HEK293 (cell line): ENCODE measurements around the gene MALRD1.

Source experiments
- KLF7 ChIP-seq: fragments of 450-650 bp; formaldehyde crosslinking; IDR thresholded peaks from 2 replicates; pipeline ENCODE4 v1.5.1; 2016; ENCODE audit warnings: missing biosample characterization, missing genetic modification characterization, borderline replicate concordance
- MEIS1 ChIP-seq: sonication (generic); formaldehyde crosslinking; IDR thresholded peaks from 2 replicates; pipeline ENCODE4 v1.8.1; 2022; ENCODE audit warnings: missing genetic modification reagents, mild to moderate bottlenecking, borderline replicate concordance
- ZNF121 ChIP-seq: fragments of 450-650 bp; formaldehyde crosslinking; IDR thresholded peaks from 2 replicates; pipeline ENCODE4 v1.5.1; 2016; ENCODE audit warnings: missing biosample characterization, missing genetic modification characterization
- ZNF394 ChIP-seq: fragments of 450-650 bp; formaldehyde crosslinking; IDR thresholded peaks from 2 replicates; pipeline ENCODE4 v1.5.1; 2016; ENCODE audit warnings: missing biosample characterization, missing genetic modification characterization, mild to moderate bottlenecking, moderate library complexity, borderline replicate concordance
- ZNF433 ChIP-seq: fragments of 450-650 bp; formaldehyde crosslinking; IDR thresholded peaks from 2 replicates; pipeline ENCODE4 v1.5.1; 2016; ENCODE audit warnings: missing biosample characterization, missing genetic modification characterization, low read depth
- ZNF558 ChIP-seq: fragments of 450-650 bp; formaldehyde crosslinking; IDR thresholded peaks from 2 replicates; pipeline ENCODE4 v1.5.1; 2016; ENCODE audit warnings: missing biosample characterization, missing genetic modification characterization
- TF ChIP-seq, protein P1 (sequence below): fragments of 450-650 bp; formaldehyde crosslinking; IDR thresholded peaks from 2 replicates; pipeline ENCODE4 v1.5.1; 2016; ENCODE audit warnings: missing biosample characterization, missing genetic modification characterization
- TF ChIP-seq, protein P2 (sequence below): fragments of 450-650 bp; formaldehyde crosslinking; IDR thresholded peaks from 2 replicates; pipeline ENCODE4 v1.5.1; 2016; ENCODE audit warnings: missing biosample characterization, missing genetic modification characterization, low read depth
- TF ChIP-seq, protein P3 (sequence below): fragments of 450-650 bp; formaldehyde crosslinking; IDR thresholded peaks from 2 replicates; pipeline ENCODE4 v1.5.1; 2016; ENCODE audit warnings: missing biosample characterization, missing genetic modification characterization
- TF ChIP-seq, protein P4 (sequence below): fragments of 450-650 bp; formaldehyde crosslinking; IDR thresholded peaks from 2 replicates; pipeline ENCODE4 v1.5.1; 2016; ENCODE audit warnings: missing biosample characterization, missing genetic modification characterization

DNA sequence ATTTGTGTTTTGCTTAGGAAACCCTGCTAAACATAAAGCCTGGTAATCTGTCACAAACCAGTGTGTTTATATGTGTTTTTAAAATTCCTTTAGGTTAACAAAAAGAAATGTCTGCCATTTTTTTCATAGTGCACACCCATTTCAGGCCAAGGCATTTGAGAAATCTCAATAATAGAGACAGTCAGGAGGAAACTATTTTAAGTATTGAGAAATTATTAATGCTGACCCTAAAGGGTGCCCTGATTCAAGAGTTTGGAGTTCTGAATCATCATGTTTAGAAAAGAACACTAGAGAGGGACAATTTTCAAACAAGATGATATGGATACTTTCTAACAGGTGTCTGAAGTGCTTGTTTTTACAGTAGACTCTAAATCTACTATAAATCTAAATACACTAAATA lies 28.7 kb downstream of the MALRD1 start:
- TF ChIP-seq, protein P1, sequence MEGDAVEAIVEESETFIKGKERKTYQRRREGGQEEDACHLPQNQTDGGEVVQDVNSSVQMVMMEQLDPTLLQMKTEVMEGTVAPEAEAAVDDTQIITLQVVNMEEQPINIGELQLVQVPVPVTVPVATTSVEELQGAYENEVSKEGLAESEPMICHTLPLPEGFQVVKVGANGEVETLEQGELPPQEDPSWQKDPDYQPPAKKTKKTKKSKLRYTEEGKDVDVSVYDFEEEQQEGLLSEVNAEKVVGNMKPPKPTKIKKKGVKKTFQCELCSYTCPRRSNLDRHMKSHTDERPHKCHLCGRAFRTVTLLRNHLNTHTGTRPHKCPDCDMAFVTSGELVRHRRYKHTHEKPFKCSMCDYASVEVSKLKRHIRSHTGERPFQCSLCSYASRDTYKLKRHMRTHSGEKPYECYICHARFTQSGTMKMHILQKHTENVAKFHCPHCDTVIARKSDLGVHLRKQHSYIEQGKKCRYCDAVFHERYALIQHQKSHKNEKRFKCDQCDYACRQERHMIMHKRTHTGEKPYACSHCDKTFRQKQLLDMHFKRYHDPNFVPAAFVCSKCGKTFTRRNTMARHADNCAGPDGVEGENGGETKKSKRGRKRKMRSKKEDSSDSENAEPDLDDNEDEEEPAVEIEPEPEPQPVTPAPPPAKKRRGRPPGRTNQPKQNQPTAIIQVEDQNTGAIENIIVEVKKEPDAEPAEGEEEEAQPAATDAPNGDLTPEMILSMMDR (tag by site-specific recombination) = no peak
- TF ChIP-seq ZNF433 (tag by site-specific recombination) (no peak), ZNF558 (tag by site-specific recombination) (no peak), KLF7 (tag by site-specific recombination) (no peak), ZNF121 (tag by site-specific recombination) (no peak), ZNF394 (tag by site-specific recombination) (no peak), MEIS1 (CRISPR knock-in tag) (no peak)
- TF ChIP-seq, protein P2, sequence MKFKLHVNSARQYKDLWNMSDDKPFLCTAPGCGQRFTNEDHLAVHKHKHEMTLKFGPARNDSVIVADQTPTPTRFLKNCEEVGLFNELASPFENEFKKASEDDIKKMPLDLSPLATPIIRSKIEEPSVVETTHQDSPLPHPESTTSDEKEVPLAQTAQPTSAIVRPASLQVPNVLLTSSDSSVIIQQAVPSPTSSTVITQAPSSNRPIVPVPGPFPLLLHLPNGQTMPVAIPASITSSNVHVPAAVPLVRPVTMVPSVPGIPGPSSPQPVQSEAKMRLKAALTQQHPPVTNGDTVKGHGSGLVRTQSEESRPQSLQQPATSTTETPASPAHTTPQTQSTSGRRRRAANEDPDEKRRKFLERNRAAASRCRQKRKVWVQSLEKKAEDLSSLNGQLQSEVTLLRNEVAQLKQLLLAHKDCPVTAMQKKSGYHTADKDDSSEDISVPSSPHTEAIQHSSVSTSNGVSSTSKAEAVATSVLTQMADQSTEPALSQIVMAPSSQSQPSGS (tag by site-specific recombination) = no peak
- TF ChIP-seq, protein P3, sequence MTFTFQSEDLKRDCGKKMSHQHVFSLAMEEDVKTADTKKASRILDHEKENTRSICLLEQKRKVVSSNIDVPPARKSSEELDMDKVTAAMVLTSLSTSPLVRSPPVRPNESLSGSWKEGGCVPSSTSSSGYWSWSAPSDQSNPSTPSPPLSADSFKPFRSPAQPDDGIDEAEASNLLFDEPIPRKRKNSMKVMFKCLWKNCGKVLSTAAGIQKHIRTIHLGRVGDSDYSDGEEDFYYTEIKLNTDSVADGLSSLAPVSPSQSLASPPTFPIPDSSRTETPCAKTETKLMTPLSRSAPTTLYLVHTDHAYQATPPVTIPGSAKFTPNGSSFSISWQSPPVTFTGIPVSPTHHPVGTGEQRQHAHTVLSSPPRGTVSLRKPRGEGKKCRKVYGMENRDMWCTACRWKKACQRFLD (tag by site-specific recombination) = no peak
- TF ChIP-seq, protein P4, sequence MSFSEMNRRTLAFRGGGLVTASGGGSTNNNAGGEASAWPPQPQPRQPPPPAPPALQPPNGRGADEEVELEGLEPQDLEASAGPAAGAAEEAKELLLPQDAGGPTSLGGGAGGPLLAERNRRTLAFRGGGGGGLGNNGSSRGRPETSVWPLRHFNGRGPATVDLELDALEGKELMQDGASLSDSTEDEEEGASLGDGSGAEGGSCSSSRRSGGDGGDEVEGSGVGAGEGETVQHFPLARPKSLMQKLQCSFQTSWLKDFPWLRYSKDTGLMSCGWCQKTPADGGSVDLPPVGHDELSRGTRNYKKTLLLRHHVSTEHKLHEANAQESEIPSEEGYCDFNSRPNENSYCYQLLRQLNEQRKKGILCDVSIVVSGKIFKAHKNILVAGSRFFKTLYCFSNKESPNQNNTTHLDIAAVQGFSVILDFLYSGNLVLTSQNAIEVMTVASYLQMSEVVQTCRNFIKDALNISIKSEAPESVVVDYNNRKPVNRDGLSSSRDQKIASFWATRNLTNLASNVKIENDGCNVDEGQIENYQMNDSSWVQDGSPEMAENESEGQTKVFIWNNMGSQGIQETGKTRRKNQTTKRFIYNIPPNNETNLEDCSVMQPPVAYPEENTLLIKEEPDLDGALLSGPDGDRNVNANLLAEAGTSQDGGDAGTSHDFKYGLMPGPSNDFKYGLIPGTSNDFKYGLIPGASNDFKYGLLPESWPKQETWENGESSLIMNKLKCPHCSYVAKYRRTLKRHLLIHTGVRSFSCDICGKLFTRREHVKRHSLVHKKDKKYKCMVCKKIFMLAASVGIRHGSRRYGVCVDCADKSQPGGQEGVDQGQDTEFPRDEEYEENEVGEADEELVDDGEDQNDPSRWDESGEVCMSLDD (tag by site-specific recombination) = no peak
